GM15510 (cell line): ENCODE data around the gene AFAP1L2.

Experiments used
- POLR2A ChIP-seq: IDR thresholded peaks from 3 replicates; pipeline ENCODE4 v1.6.1; 2011; ENCODE audit warnings: borderline replicate concordance; ENCODE audit not compliant: insufficient read length; ENCODE audit errors: extremely low read depth

The AFAP1L2 gene

GRCh38 chr10:114259824-114260223, 144.5 kb downstream of the AFAP1L2 start:
- TF ChIP-seq POLR2A: no peak

- no peak for TF ChIP-seq POLR2A
These were observed 145.9 kb downstream of the AFAP1L2 start for GRCh38 chr10:114258274-114258840.

GRCh38 chr10:114257498-114257897, 146.8 kb downstream of the AFAP1L2 start:
- no peak for TF ChIP-seq POLR2A

- TF ChIP-seq POLR2A: no peak
These were observed 147.5 kb downstream of the AFAP1L2 start for GRCh38 chr10:114256822-114257221.

- no peak for TF ChIP-seq POLR2A
These were observed 148.1 kb downstream of the AFAP1L2 start for GRCh38 chr10:114256008-114256765.

- TF ChIP-seq POLR2A: no peak
These were observed 149.1 kb downstream of the AFAP1L2 start for GRCh38 chr10:114255227-114255626.

GRCh38 chr10:114252883-114253282, 151.4 kb downstream of the AFAP1L2 start:
- no peak for TF ChIP-seq POLR2A

GRCh38 chr10:114252092-114252491, 152.2 kb downstream of the AFAP1L2 start:
- TF ChIP-seq POLR2A: no peak

- no peak for TF ChIP-seq POLR2A
These were observed 153.6 kb downstream of the AFAP1L2 start for GRCh38 chr10:114250716-114251115.

GRCh38 chr10:114250236-114250635, 154.1 kb downstream of the AFAP1L2 start:
- TF ChIP-seq POLR2A: no peak

GRCh38 chr10:114246679-114247305, 157.5 kb downstream of the AFAP1L2 start:
- TF ChIP-seq POLR2A: no peak

GRCh38 chr10:114245121-114245791, 159.0 kb downstream of the AFAP1L2 start:
- no peak for TF ChIP-seq POLR2A
